ENCODE results near the gene APOE. TPM values are rescaled to one million over a fixed set of nuclear protein-coding genes. Genes with fewer than 3 reads are reported as not detected.

The APOE gene
- polyA plus RNA-seq, 2 of the 4 experiments (the other 2 are of a cell fraction) = 12.5 to 31.9 TPM

GRCh38 chr19:44904426-44904994, 1.1 kb upstream of the APOE start:
- Histone ChIP-seq H3K9me3 (no peaks in the 10 kb centered on the region), H3K4me3 (no peak overlapping the region), H3K4me1 (peaks cover 29% of the 10 kb centered on the region), H3K27ac (peak overlapping the region in 1 of 2 experiments; percentile 56; a peak in 2 of 6 replicates), H3K4me2 (no peak overlapping the region)
- DNase-seq (ENCODE audit: low read depth in 1 of 2, low spot score in 1 of 2) (peak in 1 of 2 experiments; percentile 35), ATAC-seq (peak in 1 of 2 experiments; percentile 1; a peak in 2 of 6 replicates), FAIRE-seq (peak; percentile 46)
- ChIA-PET CTCF (interaction anchor here (0.6 to 18.1 kb wide), 55 partner anchors 8 to 499 kb away, joined by 3 to 303 read pairs (median 4); partner anchors contain the start of genes APOC1, APOC2, CLASRP and CLPTM1), POLR2A (interaction anchor here (1.5 to 2.1 kb wide), 2 partner anchors 14 to 50 kb away, joined by 6 to 7 read pairs; partner anchors contain the start of genes CLPTM1 and TOMM40)
- WGBS (ENCODE audit: missing lambda C conversion rate) = 89% methylated on average over 12 of the region's 12 CpGs
- no peak for TF ChIP-seq ELK1 (IDR thresholded peaks at IDR 0.05; ENCODE audit: low read depth, low read length)
- 0 out of 2 replicates have a peak, but pooled peaks have one; percentile 18 for TF ChIP-seq RARB (CRISPR knock-in tag; IDR thresholded peaks at IDR 0.05)
- no peak for TF ChIP-seq CBX8 (IDR thresholded peaks at IDR 0.05)
- TF ChIP-seq ZNF302 (CRISPR knock-in tag; IDR thresholded peaks at IDR 0.05) = no peak
- TF ChIP-seq MYC (IDR thresholded peaks at IDR 0.05; ENCODE audit: borderline replicate concordance, low read length) = no peak
- TF ChIP-seq, protein P1, sequence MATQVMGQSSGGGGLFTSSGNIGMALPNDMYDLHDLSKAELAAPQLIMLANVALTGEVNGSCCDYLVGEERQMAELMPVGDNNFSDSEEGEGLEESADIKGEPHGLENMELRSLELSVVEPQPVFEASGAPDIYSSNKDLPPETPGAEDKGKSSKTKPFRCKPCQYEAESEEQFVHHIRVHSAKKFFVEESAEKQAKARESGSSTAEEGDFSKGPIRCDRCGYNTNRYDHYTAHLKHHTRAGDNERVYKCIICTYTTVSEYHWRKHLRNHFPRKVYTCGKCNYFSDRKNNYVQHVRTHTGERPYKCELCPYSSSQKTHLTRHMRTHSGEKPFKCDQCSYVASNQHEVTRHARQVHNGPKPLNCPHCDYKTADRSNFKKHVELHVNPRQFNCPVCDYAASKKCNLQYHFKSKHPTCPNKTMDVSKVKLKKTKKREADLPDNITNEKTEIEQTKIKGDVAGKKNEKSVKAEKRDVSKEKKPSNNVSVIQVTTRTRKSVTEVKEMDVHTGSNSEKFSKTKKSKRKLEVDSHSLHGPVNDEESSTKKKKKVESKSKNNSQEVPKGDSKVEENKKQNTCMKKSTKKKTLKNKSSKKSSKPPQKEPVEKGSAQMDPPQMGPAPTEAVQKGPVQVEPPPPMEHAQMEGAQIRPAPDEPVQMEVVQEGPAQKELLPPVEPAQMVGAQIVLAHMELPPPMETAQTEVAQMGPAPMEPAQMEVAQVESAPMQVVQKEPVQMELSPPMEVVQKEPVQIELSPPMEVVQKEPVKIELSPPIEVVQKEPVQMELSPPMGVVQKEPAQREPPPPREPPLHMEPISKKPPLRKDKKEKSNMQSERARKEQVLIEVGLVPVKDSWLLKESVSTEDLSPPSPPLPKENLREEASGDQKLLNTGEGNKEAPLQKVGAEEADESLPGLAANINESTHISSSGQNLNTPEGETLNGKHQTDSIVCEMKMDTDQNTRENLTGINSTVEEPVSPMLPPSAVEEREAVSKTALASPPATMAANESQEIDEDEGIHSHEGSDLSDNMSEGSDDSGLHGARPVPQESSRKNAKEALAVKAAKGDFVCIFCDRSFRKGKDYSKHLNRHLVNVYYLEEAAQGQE (IDR thresholded peaks at IDR 0.05) = no peak
- no peak for TF ChIP-seq RFX5 (IDR thresholded peaks at IDR 0.05)
- 0 out of 2 replicates have a peak, but pooled peaks have one; percentile 34 for TF ChIP-seq ESRRA (IDR thresholded peaks at IDR 0.05; ENCODE audit: borderline replicate concordance, low read length)
- TF ChIP-seq PHF8 (IDR thresholded peaks at IDR 0.05; ENCODE audit: borderline replicate concordance, low read depth) = no peak
- TF ChIP-seq EHMT2 (IDR thresholded peaks at IDR 0.05; ENCODE audit: low read depth) = no peak
- peak; percentile 50; the same call in 1 of the 2 replicates for TF ChIP-seq KDM1A (IDR thresholded peaks at IDR 0.05; ENCODE audit: low read depth)
- 0 out of 5 replicates have a peak, but pooled peaks have one; percentile 16 to 55 for TF ChIP-seq JUN (IDR thresholded peaks at IDR 0.05)
- TF ChIP-seq POLR2A (IDR thresholded peaks at IDR 0.05; ENCODE audit: low read length) = no peak
- no peak for TF ChIP-seq HES2 (IDR thresholded peaks at IDR 0.05)
- no peak for TF ChIP-seq E2F6 (IDR thresholded peaks at IDR 0.05; ENCODE audit: borderline replicate concordance, low read depth)
- peak; percentile 29; the same call in 1 of the 2 replicates for TF ChIP-seq FOSB (CRISPR knock-in tag; IDR thresholded peaks at IDR 0.05)
- TF ChIP-seq TP53 (CRISPR knock-in tag; IDR thresholded peaks at IDR 0.05) = peak; percentile 48; the same call in 1 of the 2 replicates
- TF ChIP-seq ZSCAN20 (CRISPR knock-in tag; IDR thresholded peaks at IDR 0.05) = no peak
- no peak for TF ChIP-seq KDM5A (IDR thresholded peaks at IDR 0.05)
- no peak for TF ChIP-seq HEYL (CRISPR knock-in tag; IDR thresholded peaks at IDR 0.05)
- TF ChIP-seq GATA3 (IDR thresholded peaks at IDR 0.05; ENCODE audit: borderline replicate concordance) = 0 out of 2 replicates have a peak, but pooled peaks have one; percentile 27
- TF ChIP-seq USF2 (IDR thresholded peaks at IDR 0.05) = no peak
- 0 out of 2 replicates have a peak, but pooled peaks have one; percentile 17 for TF ChIP-seq TFCP2L1 (CRISPR knock-in tag; IDR thresholded peaks at IDR 0.05)
- no peak for TF ChIP-seq MAZ (IDR thresholded peaks at IDR 0.05; ENCODE audit: borderline replicate concordance, low read depth, low read length)
- no peak for TF ChIP-seq NFE2L2 (conservative IDR thresholded peaks at IDR 0.05; ENCODE audit: low read length)
- TF ChIP-seq ZC3H11A (IDR thresholded peaks at IDR 0.05) = no peak
- peak; percentile 40 for TF ChIP-seq ZFP36 (IDR thresholded peaks at IDR 0.05; ENCODE audit: borderline replicate concordance, partially characterized antibody)
- TF ChIP-seq FOSL2 (IDR thresholded peaks at IDR 0.05) = no peak
- no peak for TF ChIP-seq FOSL2 (CRISPR knock-in tag; IDR thresholded peaks at IDR 0.05)
- TF ChIP-seq EHF (CRISPR knock-in tag; IDR thresholded peaks at IDR 0.05) = no peak; the same call in 1 of the 2 replicates
- TF ChIP-seq EP300 (IDR thresholded peaks at IDR 0.05) = no peak
- no peak for TF ChIP-seq RAD21 (conservative IDR thresholded peaks at IDR 0.05 in 1 of 2, IDR thresholded peaks at IDR 0.05 in 1 of 2)
- no peak for TF ChIP-seq JUNB (IDR thresholded peaks at IDR 0.05)
- no peak for TF ChIP-seq MAFK (IDR thresholded peaks at IDR 0.05; ENCODE audit: partially characterized antibody)
- 0 out of 2 replicates have a peak, but pooled peaks have one; percentile 79 for TF ChIP-seq POLR2AphosphoS2 (conservative IDR thresholded peaks at IDR 0.05; ENCODE audit: low read length)
- TF ChIP-seq NR3C1 (IDR thresholded peaks at IDR 0.05) = no peak
- no peak for TF ChIP-seq CEBPB (IDR thresholded peaks at IDR 0.05)
